GM12892 (cell line): Measurements from ENCODE around the gene USF1.

Source experiments
- POLR2A ChIP-seq: IDR thresholded peaks from 2 replicates; pipeline ENCODE4 v1.6.1; 2011; ENCODE audit warnings: low read depth, low read length, control low read depth
- POLR2AphosphoS5 ChIP-seq: IDR thresholded peaks from 2 replicates; pipeline ENCODE4 v1.6.1; 2011; ENCODE audit warnings: low read depth, low read length, control low read depth

DNA sequence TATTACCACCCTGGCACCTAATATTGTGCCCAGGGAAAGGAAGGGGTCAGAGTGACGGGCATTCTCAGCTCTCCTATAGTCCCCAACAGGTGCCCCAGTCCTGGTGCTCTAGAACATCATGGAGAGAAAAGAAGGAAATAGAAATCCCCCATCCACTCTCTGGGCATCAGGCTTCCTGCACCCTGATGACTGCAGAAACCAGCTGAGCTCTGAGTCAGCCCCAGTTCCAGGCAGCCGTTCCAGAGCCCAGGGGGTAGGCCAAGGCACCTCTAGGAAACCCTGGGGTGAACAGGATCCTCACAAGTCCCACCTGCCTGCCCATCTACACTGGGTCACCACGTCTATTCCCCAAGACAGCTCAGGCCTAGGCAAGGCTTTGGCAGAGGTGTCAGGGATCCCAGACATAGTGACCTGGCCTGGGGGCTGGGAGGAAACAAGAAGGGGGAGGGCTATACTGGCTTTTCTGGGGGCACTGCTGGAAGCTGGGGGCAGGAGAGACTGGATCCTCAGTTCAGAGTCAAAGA is 42.9 kb upstream of the USF1 start:
- TF ChIP-seq POLR2A (no peak), POLR2AphosphoS5 (no peak)
